Measurements from ENCODE around the gene NFIX. TPM values are rescaled to one million over a fixed set of nuclear protein-coding genes. Genes with fewer than 3 reads are reported as not detected.

NFIX gene
- total and polyA plus RNA-seq, 4 donors, result 26.0 to 190 (median 89.6) TPM

DNA sequence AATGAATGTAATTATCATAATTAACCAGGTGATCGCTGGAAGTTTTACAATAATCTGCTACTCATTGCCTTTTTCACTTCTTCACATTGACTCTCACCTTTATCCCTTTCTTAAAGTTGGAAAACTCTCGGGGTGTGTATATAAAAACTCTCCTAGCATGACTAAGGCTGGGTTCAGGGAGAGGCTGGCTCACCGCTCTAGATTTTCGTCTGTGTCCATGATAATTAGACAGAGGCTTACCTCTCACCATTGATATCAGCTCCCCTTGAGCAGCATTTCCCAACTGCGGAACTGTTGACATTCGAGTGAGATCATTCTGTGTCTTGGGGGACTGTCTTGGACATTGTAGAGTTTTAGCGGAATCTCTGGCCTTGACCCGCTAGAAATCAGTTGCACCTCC, 39.4 kb downstream of the NFIX start:
- H3K9me3 ChIP-seq (ENCODE audit: control insufficient read depth in 4 of 4, insufficient read depth in 3 of 4, low read length in 3 of 4), result no peaks in the 10 kb centered on the region
- H3K9ac ChIP-seq (ENCODE audit: insufficient read depth in 1 of 2, low read length in 2 of 2), result no peak overlapping the region
- WGBS, 2 donors, result 66 to 90% methylated on average over 8 of the region's 8 CpGs
- no peaks in the 10 kb centered on the region for H3K27me3 ChIP-seq (ENCODE audit: control insufficient read depth in 3 of 3, insufficient read depth in 3 of 3, low read length in 2 of 3)
- no peak overlapping the region for H3K4me3 ChIP-seq
- peak overlapping the region in 1 of 2 donors; percentile 76 for H3K27ac ChIP-seq (ENCODE audit: low read depth in 1 of 2, low read length in 1 of 2)
- ATAC-seq (ENCODE audit: insufficient read depth, low FRiP score) (no peak), DNase-seq (no peak)
- H3K36me3 ChIP-seq (ENCODE audit: control insufficient read depth in 4 of 4, insufficient read depth in 4 of 4, low read length in 4 of 4), result peaks cover 0 to 16% (median 3%) of the 10 kb centered on the region in 4 donors
- TF ChIP-seq, protein P1, sequence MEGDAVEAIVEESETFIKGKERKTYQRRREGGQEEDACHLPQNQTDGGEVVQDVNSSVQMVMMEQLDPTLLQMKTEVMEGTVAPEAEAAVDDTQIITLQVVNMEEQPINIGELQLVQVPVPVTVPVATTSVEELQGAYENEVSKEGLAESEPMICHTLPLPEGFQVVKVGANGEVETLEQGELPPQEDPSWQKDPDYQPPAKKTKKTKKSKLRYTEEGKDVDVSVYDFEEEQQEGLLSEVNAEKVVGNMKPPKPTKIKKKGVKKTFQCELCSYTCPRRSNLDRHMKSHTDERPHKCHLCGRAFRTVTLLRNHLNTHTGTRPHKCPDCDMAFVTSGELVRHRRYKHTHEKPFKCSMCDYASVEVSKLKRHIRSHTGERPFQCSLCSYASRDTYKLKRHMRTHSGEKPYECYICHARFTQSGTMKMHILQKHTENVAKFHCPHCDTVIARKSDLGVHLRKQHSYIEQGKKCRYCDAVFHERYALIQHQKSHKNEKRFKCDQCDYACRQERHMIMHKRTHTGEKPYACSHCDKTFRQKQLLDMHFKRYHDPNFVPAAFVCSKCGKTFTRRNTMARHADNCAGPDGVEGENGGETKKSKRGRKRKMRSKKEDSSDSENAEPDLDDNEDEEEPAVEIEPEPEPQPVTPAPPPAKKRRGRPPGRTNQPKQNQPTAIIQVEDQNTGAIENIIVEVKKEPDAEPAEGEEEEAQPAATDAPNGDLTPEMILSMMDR (IDR thresholded peaks at IDR 0.05; ENCODE audit: control extremely low read depth, extremely low read depth), result no peak
- H3K4me1 ChIP-seq (ENCODE audit: control insufficient read depth in 5 of 5, insufficient read depth in 5 of 5, low read length in 5 of 5), result peaks cover 38 to 69% (median 52%) of the 10 kb centered on the region in 5 donors

DNA sequence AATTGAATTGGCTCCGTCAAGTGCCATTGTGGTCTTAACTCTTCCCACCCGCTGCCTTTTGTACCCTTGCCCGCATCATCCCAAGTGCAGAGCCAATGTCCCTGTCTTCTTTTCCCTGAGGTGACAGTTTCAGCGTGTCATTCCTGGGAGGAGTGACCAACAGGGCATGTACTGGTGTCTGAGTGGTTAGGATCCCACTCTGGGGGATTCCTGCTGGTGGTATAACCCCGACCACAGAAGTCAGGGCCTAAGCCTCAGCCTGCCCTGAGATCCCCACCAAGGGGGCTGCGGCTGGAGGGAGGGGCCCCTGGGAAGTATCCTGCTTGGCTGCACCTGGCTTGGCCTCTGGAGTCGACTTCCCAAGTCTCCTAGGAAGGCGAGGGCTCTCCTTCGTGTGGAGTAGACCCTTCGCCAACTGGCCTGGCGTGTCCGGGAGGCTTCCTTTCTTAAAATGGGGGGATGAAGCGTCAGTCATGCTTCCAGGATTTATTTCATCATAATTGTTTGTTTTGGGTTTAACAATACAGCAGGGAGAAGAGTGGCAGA, 40.6 kb downstream of the NFIX start:
- Histone ChIP-seq H3K9ac (ENCODE audit: insufficient read depth in 1 of 2, low read length in 2 of 2) (no peak overlapping the region), H3K4me1 (ENCODE audit: control insufficient read depth in 5 of 5, insufficient read depth in 5 of 5, low read length in 5 of 5) (peaks cover 46 to 79% (median 52%) of the 10 kb centered on the region in 5 donors), H3K27me3 (ENCODE audit: control insufficient read depth in 3 of 3, insufficient read depth in 3 of 3, low read length in 2 of 3) (no peaks in the 10 kb centered on the region), H3K4me3 (no peak overlapping the region), H3K9me3 (ENCODE audit: control insufficient read depth in 4 of 4, insufficient read depth in 3 of 4, low read length in 3 of 4) (no peaks in the 10 kb centered on the region), H3K36me3 (ENCODE audit: control insufficient read depth in 4 of 4, insufficient read depth in 4 of 4, low read length in 4 of 4) (peaks cover 0 to 16% (median 3%) of the 10 kb centered on the region in 4 donors), H3K27ac (ENCODE audit: low read depth in 1 of 2, low read length in 1 of 2) (peak overlapping the region; percentile 2 to 87)
- ATAC-seq (ENCODE audit: insufficient read depth, low FRiP score) (no peak), DNase-seq (no peak)
- TF ChIP-seq, protein P1 (IDR thresholded peaks at IDR 0.05; ENCODE audit: control extremely low read depth, extremely low read depth), result no peak
- WGBS, 2 donors, result 69 to 80% methylated on average over 13 of the region's 13 CpGs

DNA sequence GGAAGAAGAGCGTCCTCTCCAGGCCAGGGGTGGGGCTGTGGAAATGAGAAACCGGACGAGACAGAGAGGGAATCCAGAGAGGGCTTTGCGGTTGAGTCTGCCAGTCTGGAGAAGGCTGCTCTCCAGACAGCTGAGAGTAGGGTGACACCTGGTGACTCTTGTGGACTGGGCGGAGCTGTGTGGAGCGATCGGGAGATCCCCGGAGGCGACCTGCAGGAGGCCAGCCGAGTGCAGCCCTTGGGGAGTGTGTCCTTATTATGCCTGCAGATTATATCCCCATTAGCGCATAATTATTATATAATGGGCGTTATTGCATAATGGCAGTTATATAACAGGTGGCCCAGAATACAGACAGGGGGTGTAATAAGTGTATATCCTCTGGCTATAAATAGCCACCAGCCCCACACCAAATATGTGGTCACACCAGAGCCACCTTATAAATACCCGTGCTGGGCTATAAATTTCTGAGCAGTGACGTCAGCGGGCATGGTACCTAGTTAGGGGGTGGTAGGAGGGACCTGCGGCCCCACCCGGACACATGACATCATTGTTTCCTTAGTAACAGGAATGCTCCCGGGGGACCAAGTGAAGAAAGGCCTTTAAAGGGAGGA, 41.2 kb downstream of the NFIX start:
- peak; percentile 31 for ATAC-seq (ENCODE audit: insufficient read depth, low FRiP score)
- Histone ChIP-seq H3K27me3 (ENCODE audit: control insufficient read depth in 3 of 3, insufficient read depth in 3 of 3, low read length in 2 of 3) (no peaks in the 10 kb centered on the region), H3K27ac (ENCODE audit: low read depth in 1 of 2, low read length in 1 of 2) (peak overlapping the region; percentile 73 to 87), H3K36me3 (ENCODE audit: control insufficient read depth in 4 of 4, insufficient read depth in 4 of 4, low read length in 4 of 4) (peaks cover 0 to 13% (median 3%) of the 10 kb centered on the region in 4 donors), H3K4me1 (ENCODE audit: control insufficient read depth in 5 of 5, insufficient read depth in 5 of 5, low read length in 5 of 5) (peaks cover 45 to 77% (median 52%) of the 10 kb centered on the region in 5 donors), H3K9me3 (ENCODE audit: control insufficient read depth in 4 of 4, insufficient read depth in 3 of 4, low read length in 3 of 4) (no peaks in the 10 kb centered on the region), H3K9ac (ENCODE audit: insufficient read depth in 1 of 2, low read length in 2 of 2) (no peak overlapping the region), H3K4me3 (no peak overlapping the region)
- 52 to 66% methylated on average over 18 of the region's 18 CpGs for WGBS, 2 donors
- no peak for DNase-seq
- TF ChIP-seq, protein P1 (IDR thresholded peaks at IDR 0.05; ENCODE audit: control extremely low read depth, extremely low read depth), result no peak
